Chondrocyte (in vitro differentiated cells): ENCODE results near the gene SLC6A8. TPM values are rescaled to one million over a fixed set of nuclear protein-coding genes. Genes with fewer than 3 reads are reported as not detected.

Experiments
- DNase-seq: peaks from one replicate; pipeline ENCODE4 v3.0.0; 2021; ENCODE audit warnings: mixed read lengths, low spot score
- H3K27ac Mint-ChIP-seq: one replicate; pipeline ENCODE4 v1.8.0; 2021; ENCODE audit warnings: mild to moderate bottlenecking, moderate library complexity, mixed read lengths; ENCODE audit not compliant: unreplicated experiment
- H3K27me3 Mint-ChIP-seq: 2 replicates; pipeline ENCODE4 v1.8.0; 2021; ENCODE audit warnings: low read depth, mixed read lengths
- H3K36me3 Mint-ChIP-seq: 2 replicates; pipeline ENCODE4 v1.8.0; 2021; ENCODE audit warnings: low read depth, mixed read lengths
- H3K4me1 Mint-ChIP-seq: 2 replicates; pipeline ENCODE4 v1.8.0; 2021; ENCODE audit warnings: low read depth, mild to moderate bottlenecking, mixed read lengths
- H3K4me3 Mint-ChIP-seq: one replicate; pipeline ENCODE4 v1.8.0; 2021; ENCODE audit warnings: mild to moderate bottlenecking, moderate library complexity, mixed read lengths; ENCODE audit not compliant: unreplicated experiment
- H3K9me3 Mint-ChIP-seq: 2 replicates; pipeline ENCODE4 v1.8.0; 2021; ENCODE audit warnings: low read depth, mixed read lengths
- CTCF ChIP-seq: fragments of 200-600 bp; sonication (generic); IDR thresholded peaks from 2 replicates; pipeline ENCODE4 v1.5.0; 2021; ENCODE audit warnings: antibody characterized with exemption, mild to moderate bottlenecking, moderate library complexity
- total RNA-seq: library from RNA; stranded (reverse); gene quantifications from 3 replicates; pipeline ENCODE4 v1.2.1, GENCODE V29; 2021

Gene SLC6A8
- total RNA-seq, 1 donor from 2014 or later: 70.6 TPM

GRCh38 chrX:153717445-153717844 lies 29.7 kb downstream of the SLC6A8 start:
- DNase-seq: no peak
- Mint-ChIP-seq H3K9me3 (peaks cover 2% of the 10 kb centered on the region), H3K4me1 (peaks cover 6% of the 10 kb centered on the region), H3K4me3 (no peak overlapping the region), H3K27ac (no peak overlapping the region), H3K27me3 (no peaks in the 10 kb centered on the region), H3K36me3 (peaks cover 5% of the 10 kb centered on the region)
- TF ChIP-seq CTCF: no peak

- Mint-ChIP-seq H3K27me3 (no peaks in the 10 kb centered on the region), H3K9me3 (no peaks in the 10 kb centered on the region), H3K36me3 (no peaks in the 10 kb centered on the region), H3K27ac (no peak overlapping the region), H3K4me3 (no peak overlapping the region), H3K4me1 (peaks cover 12% of the 10 kb centered on the region)
- no peak for TF ChIP-seq CTCF
- no peak for DNase-seq
These were observed 31.5 kb downstream of the SLC6A8 start for GRCh38 chrX:153719238-153719637.

GRCh38 chrX:153719701-153720100 lies 32.0 kb downstream of the SLC6A8 start:
- DNase-seq: no peak
- Mint-ChIP-seq H3K27ac (no peak overlapping the region), H3K4me3 (no peak overlapping the region), H3K27me3 (no peaks in the 10 kb centered on the region), H3K36me3 (no peaks in the 10 kb centered on the region), H3K9me3 (no peaks in the 10 kb centered on the region), H3K4me1 (peaks cover 12% of the 10 kb centered on the region)
- no peak for TF ChIP-seq CTCF

- no peak for TF ChIP-seq CTCF
- H3K4me1 Mint-ChIP-seq: peaks cover 33% of the 10 kb centered on the region
- H3K27me3 Mint-ChIP-seq: no peaks in the 10 kb centered on the region
- no peak for DNase-seq
- H3K9me3 Mint-ChIP-seq: no peaks in the 10 kb centered on the region
- H3K36me3 Mint-ChIP-seq: no peaks in the 10 kb centered on the region
- H3K4me3 Mint-ChIP-seq: peak overlapping the region; percentile 84
- H3K27ac Mint-ChIP-seq: peak overlapping the region; percentile 91
These were observed 35.1 kb downstream of the SLC6A8 start for GRCh38 chrX:153722704-153723350.

GRCh38 chrX:153723351-153724251 lies 35.9 kb downstream of the SLC6A8 start:
- TF ChIP-seq CTCF: peak; percentile 74
- DNase-seq: no peak
- Mint-ChIP-seq H3K27me3 (no peaks in the 10 kb centered on the region), H3K36me3 (no peaks in the 10 kb centered on the region), H3K27ac (peak overlapping the region; percentile 91), H3K9me3 (no peaks in the 10 kb centered on the region), H3K4me3 (peak overlapping the region; percentile 84), H3K4me1 (peaks cover 34% of the 10 kb centered on the region)
